ENCODE measurements around the gene ERI2. TPM values are rescaled to one million over a fixed set of nuclear protein-coding genes. Genes with fewer than 3 reads are reported as not detected.

Gene ERI2

Small RNA genes within 50 kb of the gene (small RNA-seq; reads per million reads assigned to genes)
- not detected for gene RF00618
- gene RNU6-944P: not detected

Measured in skeletal muscle satellite cell (primary cell).